Left lung (tissue), 10 donors: Measurements from ENCODE around the gene STK24. TPM values are rescaled to one million over a fixed set of nuclear protein-coding genes. Genes with fewer than 3 reads are reported as not detected.

Experiments
- ATAC-seq: fragments of 200-7000 bp; cut with Tn5 transposase; one replicate; pipeline ENCODE4 v1.9.1; 2020; ENCODE audit warnings: moderate library complexity
- DNase-seq, 4 donors: peaks; one replicate each; pipeline ENCODE4 v3.0.0-alpha.2; 2013 to 2020
- H3K27ac ChIP-seq, 2 donors: fragments of 200-600 bp; sonication (generic) in 1 of 2; one replicate each; pipeline versions ENCODE4 v1.5.0 to v1.8.0; 2020 to 2021
- H3K27me3 ChIP-seq, 2 donors: fragments of 200-600 bp; sonication (generic) in 1 of 2; one replicate each; pipeline versions ENCODE4 v1.5.0 to v1.8.0; 2020 to 2021
- H3K36me3 ChIP-seq, 2 donors: fragments of 200-600 bp; sonication (generic) in 1 of 2; one replicate each; pipeline versions ENCODE4 v1.5.0 to v1.8.0; 2020 to 2021
- H3K4me1 ChIP-seq, 2 donors: fragments of 200-600 bp; one replicate each; pipeline ENCODE4 v1.8.0; 2021
- H3K4me3 ChIP-seq, 2 donors: fragments of 200-600 bp; sonication (generic) in 1 of 2; one replicate each; pipeline versions ENCODE4 v1.5.0 to v1.8.0; 2020 to 2021; ENCODE audit warnings: mild to moderate bottlenecking in 1 of 2
- H3K9me3 ChIP-seq, 2 donors: fragments of 200-600 bp; sonication (generic) in 1 of 2; one replicate each; pipeline versions ENCODE4 v1.5.0 to v1.8.0; 2020 to 2021
- CTCF ChIP-seq, 2 donors: fragments of 200-600 bp; sonication (generic) in 1 of 2; IDR thresholded peaks; one replicate each; pipeline versions ENCODE4 v1.5.0 to v1.8.0; 2021; ENCODE audit warnings: antibody characterized with exemption in 2 of 2
- intact Hi-C, 2 donors: fragments of 100-400 bp; cut with DNase I; formaldehyde crosslinking; loops; one replicate each; pipeline versions ENCODE4 v1.11.2 to v1.14.2; 2022
- polyA plus RNA-seq, 6 donors: library from polyadenylated mRNA; unstranded; fragments of 120-200 nt; gene quantifications; one replicate each; pipeline ENCODE4 v1.2.1, GENCODE V29; 2013; ENCODE audit not compliant: insufficient read length in 6 of 6
- total RNA-seq, 2 donors: library from RNA; stranded (reverse); fragmentation: NEBNext Ultra II Directional; extraction: Animal tissue kit (Norgen Biotek cat#: 25700); gene quantifications; one replicate each; pipeline ENCODE4 v1.2.1, GENCODE V29; 2021
- donor health status: DM: no; HTN: yes; CAD: no.
- donor health status: DM: no; HTN: no; CAD: no.

The STK24 gene
- total and polyA plus RNA-seq, 8 donors, result 65.6 to 84.0 (median 75.0) TPM

GRCh38 chr13:98512774-98513665 is 63.9 kb downstream of the STK24 start:
- DNase-seq (no peak), ATAC-seq (no peak)
- Histone ChIP-seq H3K4me1 (peaks cover 18 to 33% of the 10 kb centered on the region in 2 donors), H3K9me3 (no peaks in the 10 kb centered on the region), H3K4me3 (no peak overlapping the region), H3K27ac (no peak overlapping the region), H3K36me3 (peaks cover 0 to 11% of the 10 kb centered on the region in 2 donors), H3K27me3 (no peaks in the 10 kb centered on the region)
- TF ChIP-seq CTCF (IDR thresholded peaks at IDR 0.05), result no peak
- intact Hi-C loops, result no loop called here

DNA sequence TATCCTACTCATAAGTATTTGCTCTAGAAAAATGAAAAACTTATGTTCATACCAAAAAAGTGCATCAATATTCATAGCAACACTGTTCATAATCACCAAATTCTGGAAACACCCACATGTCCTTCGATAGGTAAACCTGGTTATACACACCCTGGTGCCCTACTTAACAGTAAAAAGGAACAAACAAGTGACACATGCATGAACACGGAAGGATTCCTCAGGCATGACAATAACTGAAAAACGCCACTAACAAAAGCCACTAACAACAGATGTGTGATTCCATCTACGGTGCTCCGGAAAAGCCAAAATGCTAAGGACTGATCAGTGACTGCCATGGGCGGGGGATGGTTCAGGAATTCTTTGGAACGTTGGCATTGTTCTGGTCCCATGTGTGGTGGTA is 65.5 kb downstream of the STK24 start:
- no peak for ATAC-seq
- H3K9me3 ChIP-seq, result no peaks in the 10 kb centered on the region
- no peak for TF ChIP-seq CTCF (IDR thresholded peaks at IDR 0.05)
- no peak for DNase-seq
- no peaks in the 10 kb centered on the region for H3K27me3 ChIP-seq
- peaks cover 31 to 44% of the 10 kb centered on the region in 2 donors for H3K4me1 ChIP-seq
- intact Hi-C loops, result no loop called here
- H3K4me3 ChIP-seq, result no peak overlapping the region
- H3K36me3 ChIP-seq, result peaks cover 0 to 7% of the 10 kb centered on the region in 2 donors
- H3K27ac ChIP-seq, result no peak overlapping the region

DNA sequence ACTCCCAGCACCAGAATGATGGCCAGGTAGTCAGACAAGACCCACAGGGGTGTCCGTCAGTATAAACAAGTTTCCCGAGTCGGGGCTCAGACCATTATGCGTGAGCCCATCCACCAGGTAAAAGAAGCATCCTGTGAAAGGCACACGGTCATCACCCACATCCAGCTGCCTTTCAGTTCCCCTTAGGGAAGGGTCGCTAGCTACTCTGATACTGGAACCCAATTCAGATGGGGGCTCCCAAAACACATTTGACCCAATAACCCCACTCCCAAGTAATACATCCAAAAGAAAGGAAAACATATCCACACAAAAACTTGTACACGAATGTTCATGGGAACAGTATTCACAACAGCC is 66.8 kb downstream of the STK24 start:
- ATAC-seq, result no peak
- no peaks in the 10 kb centered on the region for H3K9me3 ChIP-seq
- intact Hi-C loops, result no loop called here
- H3K4me3 ChIP-seq, result no peak overlapping the region
- H3K27ac ChIP-seq, result peak overlapping the region; percentile 76 to 80
- H3K27me3 ChIP-seq, result no peaks in the 10 kb centered on the region
- no peak for TF ChIP-seq CTCF (IDR thresholded peaks at IDR 0.05)
- peaks cover 0 to 7% of the 10 kb centered on the region in 2 donors for H3K36me3 ChIP-seq
- DNase-seq, result no peak
- H3K4me1 ChIP-seq, result peaks cover 31 to 48% of the 10 kb centered on the region in 2 donors

GRCh38 chr13:98509271-98510155 is 67.4 kb downstream of the STK24 start:
- DNase-seq (peak in 1 of 4 donors; percentile 68), ATAC-seq (peak; percentile 74)
- peaks cover 31 to 54% of the 10 kb centered on the region in 2 donors for H3K4me1 ChIP-seq
- no peak for TF ChIP-seq CTCF (IDR thresholded peaks at IDR 0.05)
- peaks cover 0 to 7% of the 10 kb centered on the region in 2 donors for H3K36me3 ChIP-seq
- H3K9me3 ChIP-seq, result no peaks in the 10 kb centered on the region
- no peak overlapping the region for H3K4me3 ChIP-seq
- H3K27me3 ChIP-seq, result no peaks in the 10 kb centered on the region
- intact Hi-C loops, result no loop called here
- H3K27ac ChIP-seq, result peak overlapping the region; percentile 76 to 80

GRCh38 chr13:98508685-98509084 is 68.2 kb downstream of the STK24 start:
- H3K27ac ChIP-seq, result peak overlapping the region; percentile 76 to 80
- H3K4me1 ChIP-seq, result peaks cover 34 to 60% of the 10 kb centered on the region in 2 donors
- no peaks in the 10 kb centered on the region for H3K9me3 ChIP-seq
- ATAC-seq (peak; percentile 36), DNase-seq (no peak)
- peaks cover 0 to 6% of the 10 kb centered on the region in 2 donors for H3K36me3 ChIP-seq
- intact Hi-C loops, result no loop called here
- no peak overlapping the region for H3K4me3 ChIP-seq
- H3K27me3 ChIP-seq, result no peaks in the 10 kb centered on the region
- no peak for TF ChIP-seq CTCF (IDR thresholded peaks at IDR 0.05)
